DND-41 (cell line): ENCODE results near the gene RALBP1.

ENCODE experiments used
- EZH2 ChIP-seq: IDR thresholded peaks from 3 replicates; pipeline ENCODE4 v1.6.1; 2012; ENCODE audit warnings: borderline replicate concordance, low read depth, mild to moderate bottlenecking, moderate library complexity, low read length, inconsistent platforms; ENCODE audit not compliant: severe bottlenecking
- TF ChIP-seq, protein P1 (sequence below): IDR thresholded peaks from 2 replicates; pipeline ENCODE4 v1.5.1; 2012; ENCODE audit warnings: borderline replicate concordance, low read length, moderate library complexity, mild to moderate bottlenecking; ENCODE audit not compliant: poor library complexity, severe bottlenecking; ENCODE audit errors: extremely low read depth

DNA sequence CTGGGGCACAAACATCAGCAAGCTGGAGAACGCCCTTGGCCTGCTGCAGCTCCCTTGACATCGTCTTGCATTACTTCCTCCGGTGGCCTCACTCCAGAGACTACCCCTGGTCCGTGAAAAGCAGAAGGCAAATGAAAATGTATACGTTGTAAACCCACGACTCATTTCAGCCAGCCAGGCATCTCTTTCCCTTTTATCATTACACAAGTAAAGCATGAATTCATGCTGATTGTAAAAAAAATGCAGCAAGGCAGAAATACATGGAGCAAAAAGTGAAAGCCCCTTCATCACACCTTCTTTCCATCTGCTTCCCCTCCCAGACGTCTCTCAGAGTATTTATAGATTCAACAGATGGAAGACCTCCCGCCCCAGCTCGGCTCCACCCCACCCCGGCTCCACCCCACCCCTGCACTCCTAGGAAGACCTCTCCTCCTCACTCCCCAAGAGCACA, 41.6 kb upstream of the RALBP1 start:
- TF ChIP-seq, protein P1, sequence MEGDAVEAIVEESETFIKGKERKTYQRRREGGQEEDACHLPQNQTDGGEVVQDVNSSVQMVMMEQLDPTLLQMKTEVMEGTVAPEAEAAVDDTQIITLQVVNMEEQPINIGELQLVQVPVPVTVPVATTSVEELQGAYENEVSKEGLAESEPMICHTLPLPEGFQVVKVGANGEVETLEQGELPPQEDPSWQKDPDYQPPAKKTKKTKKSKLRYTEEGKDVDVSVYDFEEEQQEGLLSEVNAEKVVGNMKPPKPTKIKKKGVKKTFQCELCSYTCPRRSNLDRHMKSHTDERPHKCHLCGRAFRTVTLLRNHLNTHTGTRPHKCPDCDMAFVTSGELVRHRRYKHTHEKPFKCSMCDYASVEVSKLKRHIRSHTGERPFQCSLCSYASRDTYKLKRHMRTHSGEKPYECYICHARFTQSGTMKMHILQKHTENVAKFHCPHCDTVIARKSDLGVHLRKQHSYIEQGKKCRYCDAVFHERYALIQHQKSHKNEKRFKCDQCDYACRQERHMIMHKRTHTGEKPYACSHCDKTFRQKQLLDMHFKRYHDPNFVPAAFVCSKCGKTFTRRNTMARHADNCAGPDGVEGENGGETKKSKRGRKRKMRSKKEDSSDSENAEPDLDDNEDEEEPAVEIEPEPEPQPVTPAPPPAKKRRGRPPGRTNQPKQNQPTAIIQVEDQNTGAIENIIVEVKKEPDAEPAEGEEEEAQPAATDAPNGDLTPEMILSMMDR = no peak
- TF ChIP-seq EZH2 = no peak
